ENCODE data around the gene TBATA. TPM values are rescaled to one million over a fixed set of nuclear protein-coding genes. Genes with fewer than 3 reads are reported as not detected.

The TBATA gene
- total RNA-seq, 1 donor from 2014 or later, result not detected

DNA sequence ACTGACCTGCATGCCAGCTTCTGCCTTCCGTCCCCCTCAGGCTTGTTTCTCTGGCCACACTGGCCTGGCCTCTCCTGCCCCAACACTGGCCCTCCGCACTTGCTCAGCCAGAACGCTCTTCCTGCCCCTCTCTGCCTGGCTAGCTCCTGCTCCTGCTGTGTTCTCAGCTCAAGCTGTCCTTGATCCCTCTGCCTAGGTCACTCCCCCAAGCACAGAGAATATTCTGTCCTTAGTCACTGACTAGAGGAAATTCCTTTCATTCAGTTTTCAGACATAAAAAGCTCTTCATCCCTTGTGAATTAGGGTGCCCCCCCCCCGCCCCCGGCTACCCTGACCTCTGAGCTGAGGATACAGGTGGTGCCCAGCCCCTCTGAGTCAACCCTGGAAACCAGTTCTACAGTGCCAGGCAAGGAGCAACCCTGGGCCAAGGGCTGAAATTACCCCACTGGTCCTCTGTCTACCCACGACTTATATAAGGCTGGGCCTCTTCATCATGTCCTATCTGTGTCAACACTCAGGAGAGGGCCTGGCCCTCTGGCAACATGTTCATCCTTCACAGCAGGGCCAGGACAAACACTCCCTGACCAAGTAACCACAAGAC is 23.9 kb upstream of the TBATA start:
- no peak for DNase-seq (ENCODE audit: low read depth, low spot score)

DNA sequence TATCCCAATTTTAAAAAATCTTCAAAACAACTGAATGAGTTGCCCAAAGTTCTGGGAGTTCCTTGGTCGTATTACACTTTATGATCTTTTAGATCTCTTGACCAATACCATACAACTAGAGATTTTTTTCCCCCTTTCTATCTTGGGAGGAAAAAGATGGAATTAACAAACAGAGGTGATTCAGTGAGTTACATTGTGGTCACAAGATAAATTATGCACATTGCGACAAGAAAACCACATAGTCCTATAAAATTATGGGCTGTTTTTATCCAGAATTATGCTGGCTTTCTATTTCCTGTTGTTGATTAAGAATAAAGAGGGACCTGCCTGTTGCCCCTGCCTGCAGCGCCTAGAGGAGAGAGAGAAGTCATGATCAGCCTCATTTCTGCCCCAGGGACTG is 22.4 kb upstream of the TBATA start:
- no peak for DNase-seq (ENCODE audit: low read depth, low spot score)

DNA sequence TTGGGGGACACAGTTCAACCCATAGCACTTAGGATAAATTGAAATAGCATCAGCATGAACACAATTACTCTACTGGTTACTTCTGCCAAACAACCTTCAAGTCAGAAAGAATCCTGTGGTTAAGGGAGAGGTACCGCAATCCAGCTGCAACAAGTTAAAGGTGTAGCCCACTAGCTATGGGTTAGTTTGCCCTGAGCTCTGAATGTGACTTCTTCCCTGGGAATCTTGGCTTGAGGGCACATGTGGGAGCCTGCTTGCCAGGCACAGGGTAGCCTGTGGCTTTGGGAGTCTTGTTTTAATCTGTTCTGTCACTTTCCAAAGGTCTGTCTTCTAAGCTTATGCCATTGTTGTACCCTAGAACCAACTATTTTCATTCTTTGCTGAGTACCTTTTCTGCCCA is 21.7 kb upstream of the TBATA start:
- DNase-seq (ENCODE audit: low read depth, low spot score), result no peak

DNA sequence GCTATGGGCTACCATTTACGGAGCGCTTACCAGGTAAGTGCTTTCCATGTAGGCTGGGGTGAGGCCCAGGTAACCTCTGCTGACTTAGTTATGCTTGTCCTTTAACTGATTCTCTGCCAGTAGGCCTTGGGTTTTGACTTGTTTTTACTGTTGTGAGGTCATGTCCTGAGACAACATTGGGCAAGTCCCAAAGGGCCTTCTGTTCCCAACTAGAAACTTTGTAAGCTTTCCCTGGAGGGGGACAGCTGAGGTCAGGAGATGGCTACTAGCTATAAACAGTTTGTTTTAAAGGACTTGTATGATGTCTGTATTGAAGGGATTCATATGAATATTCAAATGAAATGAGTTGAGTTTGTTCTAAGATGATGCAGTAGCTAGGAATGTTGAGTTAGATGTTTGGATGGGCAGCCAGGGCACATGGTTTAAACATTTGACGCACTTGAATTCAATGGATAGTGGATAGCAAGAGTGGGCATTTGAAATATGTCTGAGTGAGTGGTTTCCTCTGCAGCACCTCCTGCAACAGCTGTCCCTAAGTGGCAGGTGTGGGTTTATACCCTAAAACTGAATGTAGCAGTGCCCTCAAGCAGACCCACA is 20.5 kb upstream of the TBATA start:
- DNase-seq (ENCODE audit: low read depth, low spot score), result no peak

DNA sequence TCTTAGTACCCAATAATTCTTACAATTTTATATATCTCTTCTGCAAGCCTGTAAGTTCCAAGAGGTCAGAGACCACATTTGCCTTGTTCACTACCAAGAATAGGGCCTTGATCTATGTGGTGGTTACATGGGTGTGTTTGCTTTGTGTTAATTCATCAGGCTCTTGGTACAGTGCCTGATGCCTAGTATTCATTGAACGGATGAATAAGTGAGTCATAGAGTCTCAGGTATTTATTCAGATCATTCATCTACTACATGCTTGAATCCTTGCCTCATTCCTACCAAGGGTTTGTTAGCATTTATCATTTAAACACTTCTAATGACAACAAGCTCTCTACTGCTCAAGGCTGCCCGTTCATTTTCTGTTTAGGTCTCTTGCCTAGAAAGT is 19.2 kb upstream of the TBATA start:
- DNase-seq (ENCODE audit: low read depth, low spot score), result no peak

DNA sequence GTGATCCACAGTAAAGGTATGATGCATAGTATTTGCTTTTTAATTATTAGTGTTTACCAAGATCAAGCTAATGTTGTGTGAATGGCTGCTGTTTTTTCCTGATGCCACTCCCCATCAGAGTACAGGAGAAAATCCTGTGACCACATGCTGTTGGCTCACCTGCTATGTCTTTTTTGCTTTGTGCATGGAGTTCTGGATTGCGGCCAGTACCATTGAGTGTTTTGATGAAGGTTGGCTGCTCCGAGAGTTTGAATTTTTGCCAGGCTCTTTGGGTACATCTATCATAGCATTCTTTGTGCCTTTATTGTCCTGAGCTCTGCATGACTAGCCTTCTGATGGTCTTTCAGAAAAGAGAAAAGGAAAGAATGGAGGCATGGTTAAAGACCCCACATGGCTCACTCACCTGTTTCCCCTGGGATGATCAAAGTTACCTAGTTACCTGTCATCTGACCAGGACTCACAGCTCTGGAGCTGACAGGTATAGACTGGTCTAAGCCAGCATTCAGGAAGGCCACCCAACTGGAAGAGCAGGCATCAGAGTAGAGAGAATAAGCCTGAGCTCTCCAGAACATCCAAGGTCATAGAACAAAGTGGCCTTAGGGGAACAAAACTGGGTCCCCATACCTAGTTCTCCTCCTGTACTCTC is 18.7 kb upstream of the TBATA start:
- DNase-seq (ENCODE audit: low read depth, low spot score), result no peak

DNA sequence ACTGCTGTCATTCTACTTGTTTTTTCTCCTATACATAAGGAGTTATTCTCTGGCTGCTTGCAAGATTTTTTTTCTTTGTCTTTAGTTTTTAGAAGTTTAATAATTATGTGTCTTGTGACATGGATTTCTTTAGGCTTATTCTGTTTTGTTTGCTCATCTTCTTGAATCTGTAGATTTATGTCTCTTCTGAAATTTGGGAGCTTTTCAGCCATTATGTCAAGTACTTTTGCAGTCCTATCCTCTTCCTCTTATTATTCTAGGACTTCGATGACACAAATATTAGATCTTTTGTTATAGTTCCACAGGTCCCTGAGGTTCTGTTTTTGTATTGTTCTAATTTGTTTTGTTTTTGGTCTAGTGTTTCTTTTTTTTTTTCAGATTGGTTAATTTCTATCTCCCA is 16.7 kb upstream of the TBATA start:
- no peak for DNase-seq (ENCODE audit: low read depth, low spot score)

DNA sequence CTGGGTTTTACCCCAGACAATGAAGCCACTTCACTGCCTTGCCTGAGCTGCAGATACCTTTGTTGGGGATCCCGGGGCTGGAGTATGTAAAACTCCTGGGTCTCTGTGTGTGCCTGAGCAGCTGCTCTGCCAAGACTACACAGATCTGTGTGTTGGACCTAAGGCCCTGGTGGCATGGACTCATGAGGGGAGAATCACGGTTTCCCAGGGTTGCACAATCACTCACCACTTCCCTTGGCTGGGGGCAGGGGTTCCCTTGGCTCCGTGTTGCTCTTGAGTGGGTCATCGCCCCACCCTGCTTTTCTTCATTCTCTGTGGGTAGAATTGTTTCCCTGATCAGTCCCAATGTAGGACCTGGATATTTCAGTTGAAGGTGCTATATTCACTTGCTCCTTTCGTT is 13.9 kb upstream of the TBATA start:
- DNase-seq (ENCODE audit: low read depth, low spot score), result no peak

DNA sequence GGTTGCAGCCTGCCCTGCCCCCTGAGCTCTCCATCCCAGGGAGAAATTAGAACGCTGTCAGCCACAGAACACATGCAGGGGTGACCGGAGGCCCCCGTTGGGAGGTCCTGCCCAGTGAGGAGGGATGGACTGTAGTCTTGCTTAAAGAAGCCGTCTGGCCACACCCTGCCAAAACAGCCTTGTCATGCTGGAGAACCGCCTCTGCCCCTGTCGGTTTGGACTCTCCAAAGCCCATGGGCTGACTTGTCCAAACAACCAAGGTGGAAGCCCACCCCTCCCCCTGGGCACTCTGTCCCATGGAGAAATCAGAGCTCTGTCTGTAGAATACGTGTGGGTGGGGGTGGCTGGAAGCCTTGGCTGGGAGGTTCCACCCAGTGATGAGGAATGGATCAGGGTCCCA is 12.7 kb upstream of the TBATA start:
- DNase-seq (ENCODE audit: low read depth, low spot score), result no peak

DNA sequence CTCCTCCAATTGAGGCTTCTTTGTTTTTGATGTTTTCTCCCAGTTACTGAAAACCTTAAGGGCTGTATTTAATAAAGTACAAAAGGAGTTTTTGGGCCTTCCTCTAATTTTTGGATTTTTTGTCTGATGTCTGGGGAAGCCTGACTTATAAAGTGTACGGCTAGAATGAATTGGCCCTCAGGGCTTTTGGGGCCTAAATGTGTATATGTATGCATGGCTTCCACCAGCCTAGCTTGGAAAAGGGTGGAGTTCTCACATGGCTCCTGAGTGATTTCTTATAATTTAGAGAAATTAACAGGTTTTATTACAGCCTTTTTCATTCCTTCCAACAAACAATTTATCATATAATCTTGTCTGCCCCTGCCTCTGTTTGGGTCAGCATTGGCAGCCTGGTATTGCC is 10.4 kb upstream of the TBATA start:
- no peak for DNase-seq (ENCODE audit: low read depth, low spot score)

DNA sequence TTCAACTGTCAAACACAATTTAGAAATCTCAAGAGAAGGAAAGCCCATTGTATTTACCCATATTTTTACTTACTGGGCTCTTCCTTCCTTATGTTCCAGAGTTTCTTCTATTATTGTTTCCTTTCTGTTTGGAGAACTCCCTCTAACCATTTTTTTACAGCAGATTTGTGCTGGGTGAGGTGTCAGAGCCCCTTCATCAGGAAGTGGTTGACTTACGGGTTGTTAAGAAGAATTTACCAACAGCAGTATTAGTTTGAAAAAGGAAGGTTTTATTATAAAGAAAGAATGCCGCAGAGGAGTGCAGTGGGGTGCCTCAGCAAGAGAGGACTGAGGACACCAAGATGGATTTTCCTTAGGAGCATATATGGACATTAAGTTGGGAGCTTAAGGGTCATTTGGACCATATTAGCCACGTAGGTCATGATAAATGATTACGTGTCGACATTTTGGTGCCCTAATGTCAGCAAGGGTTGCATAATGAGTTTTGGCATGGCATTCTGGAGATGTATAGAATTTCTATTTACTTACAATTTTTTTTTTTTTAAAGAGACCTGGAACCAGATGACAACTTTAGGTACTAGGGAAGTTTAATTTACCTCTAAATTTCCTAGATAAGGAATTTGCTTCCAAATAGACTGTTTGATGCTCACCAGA is 6.3 kb upstream of the TBATA start:
- DNase-seq (ENCODE audit: low read depth, low spot score), result no peak

DNA sequence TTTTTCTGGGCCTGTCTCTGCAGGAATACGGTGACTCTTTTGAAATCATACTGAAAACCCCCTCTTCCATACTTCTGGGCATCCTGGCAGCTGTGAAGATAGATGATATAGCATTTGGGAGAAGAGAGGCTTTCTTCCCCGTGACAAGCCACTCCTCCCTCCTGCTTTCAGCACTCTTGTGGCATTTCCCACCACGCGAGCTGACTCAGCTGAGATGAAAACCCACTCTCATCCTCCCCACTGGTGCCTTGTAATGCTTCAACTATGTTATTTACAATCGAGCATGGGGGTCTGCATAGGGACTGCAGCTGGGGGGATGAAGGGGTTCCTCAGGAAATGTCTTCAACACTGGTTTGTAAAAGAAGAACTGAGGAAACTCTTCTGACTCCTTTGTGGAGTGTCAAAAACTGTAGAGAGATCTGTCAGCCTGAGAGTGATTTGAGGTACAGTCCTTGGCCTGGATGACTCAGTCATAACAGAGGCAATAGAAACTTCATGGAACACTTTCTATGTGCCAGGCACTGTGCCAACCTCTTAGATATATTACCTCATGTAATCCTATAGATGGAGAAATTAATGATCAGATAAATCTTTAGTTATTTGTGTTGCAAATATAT is 1.7 kb upstream of the TBATA start:
- no peak for DNase-seq (ENCODE audit: low read depth, low spot score)

DNA sequence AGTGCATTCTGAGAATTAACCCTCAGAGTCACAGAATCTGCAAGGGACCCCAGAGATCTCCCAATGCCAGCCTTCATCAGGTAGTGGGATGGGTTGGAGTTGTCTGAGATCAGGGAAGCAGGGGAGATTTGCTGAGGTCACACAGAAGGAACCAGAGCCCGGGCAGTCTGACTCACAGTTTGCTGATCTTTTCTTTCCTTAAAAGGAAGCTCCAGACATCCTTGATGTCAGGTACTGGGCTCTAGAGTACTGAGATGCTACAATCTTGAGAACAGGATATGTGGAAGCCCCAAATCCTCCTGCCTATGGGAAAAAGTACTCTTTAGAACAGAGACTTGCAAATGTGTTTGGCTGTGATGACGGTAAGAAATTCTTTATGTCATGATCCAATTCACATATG is 706 bp downstream of the TBATA start:
- DNase-seq (ENCODE audit: low read depth, low spot score), result no peak

DNA sequence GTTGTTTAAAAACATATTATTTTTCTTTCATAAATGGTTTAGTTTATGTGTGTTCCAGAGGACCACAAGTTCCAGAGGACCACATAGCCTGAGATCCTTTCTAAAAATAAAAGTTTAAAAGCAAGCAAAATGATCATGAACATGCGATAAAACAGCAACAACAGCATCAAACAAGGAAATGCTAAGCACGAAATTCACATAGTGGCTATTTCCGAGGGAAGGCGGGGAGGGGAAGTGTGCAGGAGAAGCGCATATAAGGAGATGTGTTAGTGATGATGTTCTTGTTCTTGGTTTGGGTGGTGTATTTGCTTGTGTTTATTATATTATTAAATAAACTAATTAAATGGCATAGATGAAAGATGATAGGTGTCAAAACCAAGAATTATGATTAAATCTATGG is 1.2 kb downstream of the TBATA start:
- DNase-seq (ENCODE audit: low read depth, low spot score), result no peak

DNA sequence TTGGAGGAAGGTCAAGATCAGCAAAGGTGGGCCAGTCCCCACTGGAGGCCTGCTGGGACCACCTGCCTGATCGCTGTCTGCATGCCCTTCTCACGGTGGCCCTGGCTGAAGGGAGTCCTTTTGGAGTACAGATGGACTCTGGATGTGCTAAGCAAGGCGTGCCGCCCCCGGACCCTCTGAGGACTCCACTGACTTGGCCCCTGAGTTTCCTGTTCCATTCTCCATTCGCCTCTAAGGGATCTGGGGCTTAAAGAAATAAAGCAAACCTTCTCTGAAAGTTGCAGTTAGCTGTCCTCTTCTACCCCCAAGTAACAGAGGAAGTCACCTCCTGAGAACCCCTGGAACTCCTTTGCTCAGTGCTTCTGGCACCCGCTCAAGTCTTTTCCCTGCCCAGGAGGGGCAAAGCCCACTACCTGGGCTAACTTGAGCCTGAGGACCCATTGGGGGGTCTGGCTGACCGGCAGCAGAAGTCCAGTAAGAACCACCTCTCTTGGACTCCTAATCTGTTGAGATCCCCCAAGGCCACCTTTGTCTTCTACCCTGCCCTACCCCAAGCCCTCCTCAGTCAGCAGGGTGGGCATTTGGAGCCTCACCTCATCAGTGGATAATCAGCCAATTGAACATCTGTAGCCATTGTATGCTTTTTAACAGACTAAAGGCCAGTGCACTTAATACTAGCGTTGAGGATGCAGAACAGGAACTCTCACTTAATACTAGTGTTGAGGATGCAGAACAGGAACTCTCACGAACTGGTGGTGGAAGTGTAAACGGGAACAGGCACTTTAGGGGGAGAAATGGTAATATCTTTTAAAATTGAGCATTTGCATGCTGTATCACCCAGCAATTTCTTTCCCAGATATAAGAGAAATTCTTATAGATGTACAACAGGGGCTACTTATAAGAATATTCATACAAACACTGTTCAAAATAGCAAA is 2.2 kb downstream of the TBATA start:
- no peak for DNase-seq (ENCODE audit: low read depth, low spot score)

DNA sequence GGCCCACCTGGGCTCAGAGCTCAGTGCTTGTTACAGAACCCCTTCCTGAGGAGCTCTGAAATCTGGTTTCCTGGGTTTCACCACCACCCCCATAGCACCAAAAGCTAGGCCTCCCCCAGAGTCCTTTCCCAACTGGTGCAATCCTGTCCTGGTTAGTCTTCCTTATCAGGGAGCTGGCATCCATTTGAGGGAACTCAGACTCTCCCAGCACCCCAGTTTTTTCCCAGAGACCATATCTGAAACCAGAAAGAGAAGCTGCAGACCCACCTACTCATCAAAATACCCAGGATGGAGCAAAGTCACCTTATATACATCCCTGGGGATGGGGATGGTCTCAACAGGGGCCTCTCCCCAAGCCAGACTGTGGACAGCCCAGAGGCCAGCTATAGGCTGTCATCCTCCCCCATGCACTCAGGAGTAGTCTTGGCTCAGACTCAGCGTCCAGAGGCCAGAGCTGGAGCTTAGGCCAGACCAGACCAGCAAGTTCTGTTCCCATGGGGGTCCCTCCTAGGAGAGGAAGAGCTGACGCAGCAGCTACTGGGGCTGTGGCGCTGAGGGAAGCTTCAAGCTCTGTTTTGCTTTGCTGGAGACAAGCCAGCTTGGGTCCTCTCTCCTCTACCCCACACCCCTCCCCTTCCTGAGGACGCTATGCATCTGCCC is 3.0 kb downstream of the TBATA start:
- DNase-seq (ENCODE audit: low read depth, low spot score), result no peak

DNA sequence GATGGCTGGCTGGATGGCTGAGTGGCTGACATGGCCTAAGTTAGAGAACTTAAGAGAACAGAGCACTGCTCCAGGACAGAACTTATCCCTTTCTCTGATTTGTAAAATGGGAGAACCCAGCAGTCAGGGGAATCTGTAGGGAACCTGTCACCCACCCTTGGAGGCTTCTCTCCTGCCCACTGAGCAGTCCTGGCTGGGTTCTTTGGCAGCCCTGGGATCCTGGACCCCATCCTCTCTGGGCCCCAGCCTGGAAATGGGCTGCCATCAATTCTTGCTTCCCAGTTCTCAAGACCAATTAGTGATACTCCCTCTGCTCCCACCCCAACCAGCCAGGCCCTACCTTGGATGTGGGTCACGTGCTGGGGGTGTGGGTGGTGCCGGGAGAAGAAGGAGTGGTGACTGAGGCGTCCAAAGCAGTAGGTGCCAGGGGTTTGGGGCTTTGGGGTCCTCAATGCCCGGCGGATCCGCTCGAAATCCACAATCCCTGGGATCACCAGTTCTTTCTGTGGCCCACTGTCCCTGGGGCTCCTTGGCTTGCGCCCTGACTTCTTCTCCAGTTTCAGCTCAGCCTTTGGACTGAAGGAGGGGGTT is 3.6 kb downstream of the TBATA start:
- no peak for DNase-seq (ENCODE audit: low read depth, low spot score)

DNA sequence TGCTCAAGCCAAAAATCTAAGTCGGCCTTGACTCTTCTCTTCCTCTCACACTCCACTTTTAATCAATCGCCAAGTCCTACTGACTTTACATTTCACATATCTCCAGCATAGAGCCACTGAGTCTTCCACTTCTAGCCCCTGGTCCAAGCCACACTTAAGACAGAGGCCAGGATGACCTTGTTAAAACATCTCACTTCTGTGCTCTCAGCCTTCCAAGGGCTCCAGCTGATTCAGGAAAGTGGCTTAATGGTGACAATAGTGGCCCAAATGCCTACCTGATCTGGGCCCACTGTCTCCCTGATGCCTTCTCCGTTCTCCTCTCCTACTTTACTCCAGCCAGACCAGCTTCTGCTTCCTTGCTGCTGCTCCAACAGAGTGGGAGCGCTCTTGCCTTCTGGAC is 4.4 kb downstream of the TBATA start:
- DNase-seq (ENCODE audit: low read depth, low spot score), result no peak

DNA sequence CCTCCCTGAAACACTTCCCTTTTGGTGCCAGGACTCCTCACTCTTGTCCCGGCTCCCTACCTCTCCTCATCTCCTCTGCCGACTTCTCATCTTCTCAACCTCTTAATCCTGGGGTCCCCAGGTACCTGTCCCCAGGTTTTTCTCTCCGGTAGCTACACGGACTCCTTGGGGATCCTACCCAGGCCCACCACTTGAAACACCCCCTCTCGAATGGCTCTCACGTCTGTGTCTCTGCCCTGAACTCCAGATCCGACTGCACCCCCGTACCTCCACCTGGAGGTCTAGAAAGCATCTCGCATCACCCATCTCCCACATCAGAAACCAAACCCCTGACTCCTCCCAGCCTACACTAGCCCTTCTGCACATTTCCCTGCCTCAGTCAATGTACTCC is 4.8 kb downstream of the TBATA start:
- DNase-seq (ENCODE audit: low read depth, low spot score), result no peak

Data from pulmonary artery endothelial cell (primary cell).